Activated CD4-positive, alpha-beta T cell treated with anti-CD3 and anti-CD28 coated beads, Interleukin-2, amount 10 ng/mL, durations not matched to agents 7 days and 5 days (primary cell): ENCODE results near the gene ANKRD12. TPM values are rescaled to one million over a fixed set of nuclear protein-coding genes. Genes with fewer than 3 reads are reported as not detected.
"Not testable (repeated sequence)": the region's sequence is repeated elsewhere in the genome, so short reads cannot be mapped to it uniquely, and the experiment has no call there.

Experiments used
- CTCF ChIA-PET: fragments of 350-600 bp; sonication (Branson Sonifier 250); formaldehyde crosslinking; loops from one replicate; lab custom pipeline; 2021; ENCODE audit warnings: antibody characterized with exemption; lab: Charles Lee
- POLR2A ChIA-PET: fragments of 350-600 bp; sonication (Branson Sonifier 250); formaldehyde crosslinking; loops from one replicate; lab custom pipeline; 2021; ENCODE audit warnings: antibody characterized with exemption; lab: Charles Lee
- DNase-seq: peaks from one replicate; pipeline ENCODE4 v3.0.0-alpha.2; 2020
- H3K27ac Mint-ChIP-seq: one replicate; pipeline ENCODE4 v1.8.0; 2021; ENCODE audit warnings: mild to moderate bottlenecking, moderate library complexity, mixed read lengths
- H3K27me3 Mint-ChIP-seq: one replicate; pipeline ENCODE4 v1.8.0; 2021; ENCODE audit warnings: mixed read lengths
- H3K36me3 Mint-ChIP-seq: one replicate; pipeline ENCODE4 v1.8.0; 2021; ENCODE audit warnings: low read depth, mixed read lengths
- H3K4me1 Mint-ChIP-seq: one replicate; pipeline ENCODE4 v1.8.0; 2021; ENCODE audit warnings: mixed read lengths
- H3K4me3 Mint-ChIP-seq: one replicate; pipeline ENCODE4 v1.8.0; 2021; ENCODE audit warnings: mild to moderate bottlenecking, moderate library complexity, mixed read lengths
- H3K9me3 Mint-ChIP-seq: one replicate; pipeline ENCODE4 v1.8.0; 2021; ENCODE audit warnings: mixed read lengths
- total RNA-seq, 2 experiments: library from RNA; stranded (reverse); gene quantifications; one replicate each; pipeline ENCODE4 v1.2.3, GENCODE V29; 2021

The ANKRD12 gene
- total RNA-seq, 2 experiments from 2014 or later, result 79.4 to 107 TPM

DNA sequence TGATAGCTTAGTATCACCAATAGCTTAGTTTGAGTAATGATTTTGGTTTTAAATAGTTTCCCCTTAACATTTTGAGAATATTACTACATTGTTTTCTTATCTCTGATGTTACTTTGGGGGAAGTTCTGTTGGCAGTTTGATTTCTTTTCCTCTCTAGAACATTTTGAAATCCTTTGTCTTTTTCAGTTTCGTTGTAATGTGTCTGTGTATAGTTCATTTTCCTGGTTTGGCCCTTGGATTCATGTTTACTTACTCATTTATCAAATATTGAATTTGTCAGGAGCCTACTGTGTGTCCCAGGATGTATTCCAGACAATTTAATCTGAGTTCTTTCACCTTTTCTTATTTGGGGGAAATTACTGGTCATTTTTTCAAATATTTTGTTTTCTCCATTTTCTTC is 16.7 kb downstream of the ANKRD12 start:
- H3K4me3 Mint-ChIP-seq, result no peak overlapping the region
- H3K4me1 Mint-ChIP-seq, result peaks cover 58% of the 10 kb centered on the region
- no peaks in the 10 kb centered on the region for H3K27me3 Mint-ChIP-seq
- DNase-seq, result no peak
- no peak overlapping the region for H3K27ac Mint-ChIP-seq
- H3K36me3 Mint-ChIP-seq, result peaks cover 30% of the 10 kb centered on the region
- peaks cover 2% of the 10 kb centered on the region for H3K9me3 Mint-ChIP-seq
- POLR2A ChIA-PET, result interaction anchor here (0.6 kb wide), 1 partner anchor 52 kb away, joined by 4 read pairs; no protein-coding TSS in a partner anchor
- CTCF ChIA-PET, result interaction anchor here (1.2 kb wide), 2 partner anchors 44 to 80 kb away, joined by 3 to 6 read pairs; no protein-coding TSS in a partner anchor

- DNase-seq, result no peak
- Mint-ChIP-seq H3K9me3 (peaks cover 2% of the 10 kb centered on the region), H3K36me3 (peaks cover 41% of the 10 kb centered on the region), H3K27ac (no peak overlapping the region), H3K4me3 (no peak overlapping the region), H3K27me3 (no peaks in the 10 kb centered on the region), H3K4me1 (peaks cover 49% of the 10 kb centered on the region)
- POLR2A ChIA-PET, result interaction anchor here (0.6 kb wide), 1 partner anchor 10 kb away, joined by 3 read pairs; no protein-coding TSS in a partner anchor
- CTCF ChIA-PET, result interaction anchor here (0.9 kb wide), 1 partner anchor 83 kb away, joined by 3 read pairs; no protein-coding TSS in a partner anchor
Observed at GRCh38 chr18:9156604-9157249, 20.1 kb downstream of the ANKRD12 start.

DNA sequence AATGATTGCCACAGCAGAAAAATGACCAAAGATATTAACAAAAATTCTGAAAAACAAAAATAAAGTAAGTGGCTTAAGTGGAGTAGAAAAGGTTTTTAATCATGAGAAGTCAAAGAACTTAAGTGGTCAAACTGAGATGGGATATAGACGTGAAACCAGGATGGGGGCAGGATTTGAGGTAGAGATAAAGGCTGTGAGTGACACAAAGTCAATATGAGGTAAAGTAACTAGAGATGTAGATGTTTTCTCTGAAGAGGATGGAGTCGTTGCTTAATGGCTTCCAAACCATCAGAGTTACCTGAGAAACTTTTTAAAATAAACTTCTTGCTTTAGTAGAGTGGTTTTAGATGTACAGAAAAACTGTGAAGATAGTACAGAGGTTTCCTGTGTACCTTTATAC is 21.2 kb downstream of the ANKRD12 start:
- Mint-ChIP-seq H3K4me1 (peaks cover 48% of the 10 kb centered on the region), H3K4me3 (no peak overlapping the region), H3K27ac (no peak overlapping the region), H3K27me3 (no peaks in the 10 kb centered on the region), H3K9me3 (peaks cover 12% of the 10 kb centered on the region), H3K36me3 (peaks cover 52% of the 10 kb centered on the region)
- ChIA-PET POLR2A (no interaction called here), CTCF (interaction anchor here (0.9 kb wide), 1 partner anchor 84 kb away, joined by 3 read pairs; no protein-coding TSS in a partner anchor)
- no peak for DNase-seq

GRCh38 chr18:9160014-9160413 is 23.4 kb downstream of the ANKRD12 start:
- Mint-ChIP-seq H3K4me1 (peaks cover 43% of the 10 kb centered on the region), H3K9me3 (peaks cover 31% of the 10 kb centered on the region), H3K27ac (no peak overlapping the region), H3K27me3 (no peaks in the 10 kb centered on the region), H3K4me3 (no peak overlapping the region), H3K36me3 (peaks cover 58% of the 10 kb centered on the region)
- CTCF ChIA-PET, result no interaction called here
- POLR2A ChIA-PET, result no interaction called here
- DNase-seq, result no peak

GRCh38 chr18:9162663-9163062 is 26.1 kb downstream of the ANKRD12 start:
- H3K27ac Mint-ChIP-seq, CTCF ChIA-PET, POLR2A ChIA-PET, DNase-seq, H3K27me3 Mint-ChIP-seq, H3K4me3 Mint-ChIP-seq: not testable (repeated sequence)
- peaks cover 36% of the 10 kb centered on the region for H3K9me3 Mint-ChIP-seq
- peaks cover 27% of the 10 kb centered on the region for H3K4me1 Mint-ChIP-seq
- H3K36me3 Mint-ChIP-seq, result peaks cover 54% of the 10 kb centered on the region

DNA sequence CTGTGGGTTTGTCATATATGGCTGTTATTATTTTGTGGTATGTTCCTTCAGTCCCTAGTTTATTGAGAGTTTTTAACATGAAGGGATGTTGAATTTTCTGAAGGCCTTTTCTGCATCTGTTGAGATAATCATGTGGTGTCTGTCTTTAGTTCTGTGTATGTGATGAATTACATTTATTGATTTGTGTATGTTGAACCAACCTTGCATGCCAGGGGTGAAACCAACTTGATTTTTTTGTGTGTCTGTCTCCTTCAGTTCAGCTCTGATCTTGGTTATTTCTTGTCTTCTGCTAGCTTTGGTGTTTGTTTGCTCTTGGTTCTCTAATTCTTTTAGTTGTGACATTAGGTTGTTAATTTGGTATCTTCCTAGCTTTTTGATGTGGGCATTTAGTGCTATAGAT is 27.6 kb downstream of the ANKRD12 start:
- CTCF ChIA-PET, H3K4me3 Mint-ChIP-seq, POLR2A ChIA-PET, DNase-seq, H3K27ac Mint-ChIP-seq, H3K27me3 Mint-ChIP-seq: not testable (repeated sequence)
- H3K36me3 Mint-ChIP-seq, result peaks cover 57% of the 10 kb centered on the region
- peaks cover 41% of the 10 kb centered on the region for H3K9me3 Mint-ChIP-seq
- H3K4me1 Mint-ChIP-seq, result peaks cover 24% of the 10 kb centered on the region

GRCh38 chr18:9165883-9166282 is 29.3 kb downstream of the ANKRD12 start:
- POLR2A ChIA-PET, H3K27ac Mint-ChIP-seq, CTCF ChIA-PET: not testable (repeated sequence)

DNA sequence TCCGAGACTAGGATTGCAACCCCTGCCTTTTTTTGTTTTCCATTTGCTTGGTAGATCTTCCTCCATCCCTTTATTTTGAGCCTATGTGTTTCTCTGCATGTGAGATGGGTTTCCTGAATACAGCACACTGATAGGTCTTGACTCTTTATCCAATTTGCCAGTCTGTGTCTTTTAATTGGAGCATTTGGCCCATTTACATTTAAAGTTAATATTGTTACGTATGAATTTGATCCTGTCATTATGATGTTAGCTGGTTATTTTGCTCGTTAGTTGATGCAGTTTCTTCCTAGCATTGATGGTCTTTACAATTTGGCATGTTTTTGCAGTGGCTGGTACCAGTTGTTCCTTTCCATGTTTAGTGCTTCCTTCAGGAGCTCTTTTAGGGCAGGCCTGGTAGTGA is 32.9 kb downstream of the ANKRD12 start:
- CTCF ChIA-PET, H3K4me3 Mint-ChIP-seq, H3K27me3 Mint-ChIP-seq: not testable (repeated sequence)

More at GRCh38 chr18:9165883-9166282, 29.3 kb downstream of the ANKRD12 start:
- peaks cover 45% of the 10 kb centered on the region for H3K9me3 Mint-ChIP-seq
- not testable (repeated sequence) for H3K27me3 Mint-ChIP-seq, H3K4me3 Mint-ChIP-seq, DNase-seq
- peaks cover 26% of the 10 kb centered on the region for H3K4me1 Mint-ChIP-seq
- peaks cover 66% of the 10 kb centered on the region for H3K36me3 Mint-ChIP-seq

GRCh38 chr18:9171919-9172318 is 35.3 kb downstream of the ANKRD12 start:
- H3K27me3 Mint-ChIP-seq, POLR2A ChIA-PET, H3K4me3 Mint-ChIP-seq, DNase-seq: not testable (repeated sequence)
- Mint-ChIP-seq H3K36me3 (peaks cover 57% of the 10 kb centered on the region), H3K27ac (peak overlapping the region; percentile 62), H3K9me3 (peaks cover 20% of the 10 kb centered on the region), H3K4me1 (peaks cover 34% of the 10 kb centered on the region)
- CTCF ChIA-PET, result interaction anchor here (0.7 kb wide), 1 partner anchor 11 kb away, joined by 3 read pairs; no protein-coding TSS in a partner anchor

More for the DNA sequence above, 32.9 kb downstream of the ANKRD12 start:
- H3K27ac Mint-ChIP-seq, DNase-seq, POLR2A ChIA-PET: not testable (repeated sequence)
- Mint-ChIP-seq H3K4me1 (peaks cover 30% of the 10 kb centered on the region), H3K9me3 (peaks cover 29% of the 10 kb centered on the region), H3K36me3 (peaks cover 55% of the 10 kb centered on the region)

- Mint-ChIP-seq H3K27me3 (no peaks in the 10 kb centered on the region), H3K9me3 (peaks cover 20% of the 10 kb centered on the region), H3K4me1 (peaks cover 31% of the 10 kb centered on the region), H3K4me3 (no peak overlapping the region), H3K27ac (no peak overlapping the region), H3K36me3 (peaks cover 53% of the 10 kb centered on the region)
- POLR2A ChIA-PET, result no interaction called here
- DNase-seq, result no peak
- CTCF ChIA-PET, result no interaction called here
Observed at GRCh38 chr18:9172506-9173127, 36.0 kb downstream of the ANKRD12 start.

GRCh38 chr18:9173770-9174233 is 37.2 kb downstream of the ANKRD12 start:
- Mint-ChIP-seq H3K27ac (no peak overlapping the region), H3K4me3 (no peak overlapping the region), H3K27me3 (no peaks in the 10 kb centered on the region), H3K9me3 (peaks cover 17% of the 10 kb centered on the region), H3K36me3 (peaks cover 47% of the 10 kb centered on the region), H3K4me1 (peaks cover 31% of the 10 kb centered on the region)
- DNase-seq, result no peak
- POLR2A ChIA-PET, result no interaction called here
- CTCF ChIA-PET, result no interaction called here

DNA sequence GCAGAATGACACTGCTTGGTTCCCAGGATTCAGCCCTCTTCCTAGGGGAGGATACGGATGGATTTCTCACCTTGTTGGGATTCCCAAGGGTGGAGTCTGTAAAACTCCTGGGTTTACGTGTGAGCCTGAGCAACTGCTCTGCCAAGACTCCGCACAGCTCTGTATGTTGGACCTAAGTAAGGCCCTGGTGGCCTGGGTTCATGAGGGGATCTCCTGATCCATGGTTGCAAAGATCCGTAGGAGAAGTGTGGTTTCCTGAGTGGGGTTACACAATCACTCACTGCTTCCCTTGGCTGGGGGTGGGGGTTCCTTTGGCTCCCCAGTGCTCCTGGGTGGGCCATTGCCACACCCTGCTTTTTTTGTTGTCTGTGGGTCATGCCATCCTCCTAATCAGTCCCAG is 37.7 kb downstream of the ANKRD12 start:
- POLR2A ChIA-PET, result no interaction called here
- CTCF ChIA-PET, result no interaction called here
- Mint-ChIP-seq H3K9me3 (peaks cover 14% of the 10 kb centered on the region), H3K4me1 (peaks cover 27% of the 10 kb centered on the region), H3K4me3 (no peak overlapping the region), H3K36me3 (peaks cover 46% of the 10 kb centered on the region), H3K27ac (no peak overlapping the region), H3K27me3 (no peaks in the 10 kb centered on the region)
- DNase-seq, result no peak

DNA sequence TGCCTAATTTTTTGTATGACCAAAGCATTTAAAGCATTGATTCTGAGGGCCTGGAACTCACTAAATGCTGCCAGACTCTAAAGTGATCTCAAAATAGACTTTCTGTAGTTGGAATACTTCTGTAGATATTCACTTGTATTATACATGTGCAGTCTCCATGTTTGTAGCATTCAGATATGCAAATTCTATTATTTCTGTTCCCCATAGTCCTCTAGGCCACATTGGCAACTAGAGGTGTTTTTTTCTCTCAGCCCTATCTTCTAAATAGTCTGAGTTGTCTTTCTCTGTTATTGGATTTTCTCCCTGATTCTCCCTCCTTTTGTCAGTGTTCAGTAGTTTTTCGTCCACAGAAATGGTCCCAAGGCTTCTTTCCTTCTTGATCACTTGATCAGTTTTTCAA is 38.5 kb downstream of the ANKRD12 start:
- peak overlapping the region; percentile 39 for H3K27ac Mint-ChIP-seq
- no peak overlapping the region for H3K4me3 Mint-ChIP-seq
- no peak for DNase-seq
- ChIA-PET POLR2A (no interaction called here), CTCF (no interaction called here)
- peaks cover 44% of the 10 kb centered on the region for H3K36me3 Mint-ChIP-seq
- no peaks in the 10 kb centered on the region for H3K27me3 Mint-ChIP-seq
- H3K9me3 Mint-ChIP-seq, result peaks cover 11% of the 10 kb centered on the region
- peaks cover 24% of the 10 kb centered on the region for H3K4me1 Mint-ChIP-seq
